ENCODE data around the gene CYBC1.

DNA sequence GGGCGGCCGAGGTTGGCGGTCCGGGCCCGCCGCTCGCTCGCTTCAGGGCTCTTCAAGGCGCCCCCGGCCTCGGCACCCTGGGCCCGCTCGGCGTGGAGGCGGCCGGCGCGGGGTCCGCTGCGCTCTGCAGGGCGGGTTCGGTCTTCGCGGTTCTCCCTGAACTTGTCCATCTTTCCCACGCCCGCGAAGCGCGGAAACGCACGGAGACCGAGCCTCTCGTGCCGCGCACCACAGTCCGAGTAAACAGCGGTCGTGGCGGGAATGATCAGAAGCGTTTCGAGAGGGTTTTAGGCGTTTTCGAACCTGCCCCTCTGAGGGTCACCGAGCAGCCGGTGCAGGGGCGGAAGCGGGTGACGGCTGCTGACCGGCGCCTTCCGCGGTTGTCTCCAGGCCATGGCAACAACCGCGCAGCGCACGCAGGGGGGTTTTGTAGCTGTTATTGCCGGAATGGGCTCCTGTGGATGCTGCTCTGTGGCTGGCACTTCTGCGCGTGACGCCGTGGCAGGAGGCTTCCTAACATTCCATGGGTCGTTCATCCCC lies 8.4 kb upstream of the CYBC1 start:
- TF ChIP-seq, protein P1, sequence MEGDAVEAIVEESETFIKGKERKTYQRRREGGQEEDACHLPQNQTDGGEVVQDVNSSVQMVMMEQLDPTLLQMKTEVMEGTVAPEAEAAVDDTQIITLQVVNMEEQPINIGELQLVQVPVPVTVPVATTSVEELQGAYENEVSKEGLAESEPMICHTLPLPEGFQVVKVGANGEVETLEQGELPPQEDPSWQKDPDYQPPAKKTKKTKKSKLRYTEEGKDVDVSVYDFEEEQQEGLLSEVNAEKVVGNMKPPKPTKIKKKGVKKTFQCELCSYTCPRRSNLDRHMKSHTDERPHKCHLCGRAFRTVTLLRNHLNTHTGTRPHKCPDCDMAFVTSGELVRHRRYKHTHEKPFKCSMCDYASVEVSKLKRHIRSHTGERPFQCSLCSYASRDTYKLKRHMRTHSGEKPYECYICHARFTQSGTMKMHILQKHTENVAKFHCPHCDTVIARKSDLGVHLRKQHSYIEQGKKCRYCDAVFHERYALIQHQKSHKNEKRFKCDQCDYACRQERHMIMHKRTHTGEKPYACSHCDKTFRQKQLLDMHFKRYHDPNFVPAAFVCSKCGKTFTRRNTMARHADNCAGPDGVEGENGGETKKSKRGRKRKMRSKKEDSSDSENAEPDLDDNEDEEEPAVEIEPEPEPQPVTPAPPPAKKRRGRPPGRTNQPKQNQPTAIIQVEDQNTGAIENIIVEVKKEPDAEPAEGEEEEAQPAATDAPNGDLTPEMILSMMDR (IDR thresholded peaks at IDR 0.05 in 8 of 11, conservative IDR thresholded peaks at IDR 0.05 in 3 of 11): no peak
- no peak for TF ChIP-seq POLR2A (IDR thresholded peaks at IDR 0.05)
- TF ChIP-seq POLR2AphosphoS5 (IDR thresholded peaks at IDR 0.05): peak in 1 of 3 donors; percentile 41

Measured in spleen (tissue), 7 donors.